D721Med (cell line): Measurements from ENCODE around the gene CDKN1C.

Source experiments
- DNase-seq: peaks from one replicate; pipeline ENCODE4 v3.0.0; 2011; ENCODE audit warnings: low spot score; ENCODE audit not compliant: insufficient read length
- FAIRE-seq: peaks from 2 replicates; lab custom pipeline; 2011; peaks lifted over from hg19 to GRCh38; lab: Jason Lieb, UNC
- TF ChIP-seq, protein P1 (sequence below): IDR thresholded peaks from 2 replicates; pipeline ENCODE4 v1.5.1; 2012; ENCODE audit warnings: mild to moderate bottlenecking, control low read depth; ENCODE audit not compliant: insufficient read depth; ENCODE audit errors: missing control alignments

The CDKN1C gene

DNA sequence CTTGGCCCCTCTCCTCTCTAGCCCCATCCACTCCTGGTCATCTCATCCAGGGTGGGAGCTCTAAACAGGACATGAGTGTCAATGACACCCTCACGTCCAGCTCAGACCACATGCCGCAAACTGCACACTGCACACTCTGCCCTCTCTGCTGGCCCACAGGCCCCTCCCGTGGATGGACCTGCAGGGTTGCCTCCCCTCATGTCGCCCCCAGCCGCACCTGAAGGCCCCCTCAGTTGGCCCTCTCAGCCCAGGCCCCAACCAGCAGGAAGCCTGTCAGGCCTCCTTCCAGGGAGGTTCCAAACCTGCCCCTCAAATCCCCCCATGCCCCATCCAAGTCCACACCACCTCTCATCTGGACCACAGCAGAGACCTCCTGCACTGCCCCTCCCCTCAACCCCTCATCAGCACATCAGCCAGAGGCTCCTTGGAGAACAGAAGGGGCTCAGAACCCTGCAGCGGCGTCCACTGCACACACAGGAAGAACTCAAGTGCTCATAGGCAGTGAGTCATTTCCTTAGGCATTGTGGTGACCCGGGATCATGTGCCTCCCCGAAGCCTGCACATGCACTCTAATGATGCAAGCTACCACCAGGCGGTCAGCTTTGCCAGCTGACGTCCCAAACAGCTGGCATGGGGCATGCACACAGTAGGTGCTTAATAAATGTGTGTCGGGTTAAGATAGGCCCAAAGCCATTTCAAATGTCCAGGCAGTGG, 12.9 kb upstream of the CDKN1C start:
- TF ChIP-seq, protein P1, sequence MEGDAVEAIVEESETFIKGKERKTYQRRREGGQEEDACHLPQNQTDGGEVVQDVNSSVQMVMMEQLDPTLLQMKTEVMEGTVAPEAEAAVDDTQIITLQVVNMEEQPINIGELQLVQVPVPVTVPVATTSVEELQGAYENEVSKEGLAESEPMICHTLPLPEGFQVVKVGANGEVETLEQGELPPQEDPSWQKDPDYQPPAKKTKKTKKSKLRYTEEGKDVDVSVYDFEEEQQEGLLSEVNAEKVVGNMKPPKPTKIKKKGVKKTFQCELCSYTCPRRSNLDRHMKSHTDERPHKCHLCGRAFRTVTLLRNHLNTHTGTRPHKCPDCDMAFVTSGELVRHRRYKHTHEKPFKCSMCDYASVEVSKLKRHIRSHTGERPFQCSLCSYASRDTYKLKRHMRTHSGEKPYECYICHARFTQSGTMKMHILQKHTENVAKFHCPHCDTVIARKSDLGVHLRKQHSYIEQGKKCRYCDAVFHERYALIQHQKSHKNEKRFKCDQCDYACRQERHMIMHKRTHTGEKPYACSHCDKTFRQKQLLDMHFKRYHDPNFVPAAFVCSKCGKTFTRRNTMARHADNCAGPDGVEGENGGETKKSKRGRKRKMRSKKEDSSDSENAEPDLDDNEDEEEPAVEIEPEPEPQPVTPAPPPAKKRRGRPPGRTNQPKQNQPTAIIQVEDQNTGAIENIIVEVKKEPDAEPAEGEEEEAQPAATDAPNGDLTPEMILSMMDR = no peak
- DNase-seq = no peak
- no peak for FAIRE-seq

DNA sequence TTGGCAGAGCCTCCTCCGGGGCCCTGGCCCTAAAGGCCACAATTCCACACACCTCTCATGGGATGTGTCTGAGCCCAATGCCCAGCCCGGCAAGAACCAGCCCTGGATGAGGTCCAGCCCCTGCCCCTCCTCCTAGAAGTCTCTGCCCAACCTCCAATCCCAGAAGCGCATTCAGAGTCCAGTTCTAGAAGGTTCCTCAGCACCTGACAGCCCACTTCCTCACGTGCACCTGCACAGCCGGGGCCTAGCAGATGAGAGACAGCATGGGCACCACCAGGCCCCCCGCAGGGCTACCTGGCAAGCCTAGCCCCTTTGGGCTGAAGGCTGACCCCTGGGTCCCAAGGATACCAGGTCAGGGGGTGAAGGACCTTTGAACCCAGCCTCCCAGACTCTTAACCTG, 11.5 kb upstream of the CDKN1C start:
- no peak for FAIRE-seq
- no peak for DNase-seq
- TF ChIP-seq, protein P1 = no peak

DNA sequence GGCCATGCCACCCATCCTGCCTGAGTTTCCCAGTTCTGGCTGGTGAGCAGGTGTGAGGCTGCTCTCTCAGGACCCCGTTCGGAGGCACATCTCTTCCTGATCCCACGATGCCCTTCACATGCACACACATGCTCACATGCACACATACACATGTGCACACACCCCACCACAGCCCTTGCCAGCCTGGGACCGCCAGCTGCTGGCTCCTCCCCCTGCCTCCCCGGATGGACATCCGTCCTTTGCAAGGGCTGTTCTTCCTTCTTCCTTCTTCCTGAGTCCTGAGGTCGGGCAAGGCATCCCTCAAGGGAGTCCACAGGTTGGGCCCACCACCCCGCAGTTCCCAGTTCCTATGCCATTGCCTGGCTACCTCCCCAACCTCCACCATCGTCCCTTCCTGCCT, 10.5 kb upstream of the CDKN1C start:
- TF ChIP-seq, protein P1 = no peak
- no peak for FAIRE-seq
- DNase-seq = no peak

DNA sequence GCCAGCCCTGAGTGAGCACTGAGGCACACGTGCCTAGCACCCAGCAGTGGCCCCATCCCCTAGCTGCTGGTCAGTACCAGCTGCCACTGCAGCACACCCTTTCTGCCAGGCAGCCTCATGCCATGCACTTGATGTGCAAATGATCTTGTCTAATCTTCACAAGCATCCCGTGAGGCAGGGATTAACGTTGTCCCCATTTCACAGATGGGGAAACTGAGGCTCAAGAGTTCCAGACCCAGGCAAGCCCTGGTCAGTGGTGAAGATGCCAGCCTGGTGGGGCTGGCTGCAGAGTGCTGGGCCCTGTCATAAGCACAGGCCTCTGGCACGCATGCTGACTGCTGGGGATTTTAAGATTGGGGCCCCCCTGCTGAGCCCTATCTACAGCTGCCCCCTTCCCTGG, 8.4 kb upstream of the CDKN1C start:
- FAIRE-seq = no peak
- TF ChIP-seq, protein P1 = no peak

DNA sequence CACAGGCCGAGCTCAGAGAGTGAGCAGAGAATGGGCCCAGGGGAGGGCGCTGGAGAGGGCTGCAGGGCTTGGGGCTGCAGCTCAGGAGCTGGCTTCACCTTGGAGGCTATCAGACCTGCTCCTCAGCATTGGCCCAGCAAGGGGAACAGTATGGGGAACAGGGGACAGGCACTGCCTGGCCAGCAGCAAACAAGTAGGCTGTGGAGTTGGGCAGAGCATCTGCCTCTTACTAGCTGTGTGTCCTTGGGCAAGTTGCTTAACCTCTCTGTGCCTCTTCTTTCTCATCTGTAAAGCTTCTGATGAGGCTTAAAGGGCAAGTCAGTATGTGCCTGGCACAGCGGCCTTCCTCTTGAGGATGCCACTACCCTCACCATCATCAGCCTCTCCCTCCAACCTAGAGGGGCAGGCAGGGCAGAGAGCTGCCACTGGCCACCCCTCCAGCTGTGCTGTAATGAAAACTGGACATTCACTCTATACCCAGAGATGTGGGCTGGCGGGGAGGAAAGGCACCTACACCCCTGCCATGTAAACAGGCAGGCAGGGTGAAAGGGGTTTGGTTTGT, 7.5 kb upstream of the CDKN1C start:
- DNase-seq = no peak
- FAIRE-seq = no peak
- TF ChIP-seq, protein P1 = no peak

More for the DNA sequence above, 8.4 kb upstream of the CDKN1C start:
- no peak for DNase-seq

DNA sequence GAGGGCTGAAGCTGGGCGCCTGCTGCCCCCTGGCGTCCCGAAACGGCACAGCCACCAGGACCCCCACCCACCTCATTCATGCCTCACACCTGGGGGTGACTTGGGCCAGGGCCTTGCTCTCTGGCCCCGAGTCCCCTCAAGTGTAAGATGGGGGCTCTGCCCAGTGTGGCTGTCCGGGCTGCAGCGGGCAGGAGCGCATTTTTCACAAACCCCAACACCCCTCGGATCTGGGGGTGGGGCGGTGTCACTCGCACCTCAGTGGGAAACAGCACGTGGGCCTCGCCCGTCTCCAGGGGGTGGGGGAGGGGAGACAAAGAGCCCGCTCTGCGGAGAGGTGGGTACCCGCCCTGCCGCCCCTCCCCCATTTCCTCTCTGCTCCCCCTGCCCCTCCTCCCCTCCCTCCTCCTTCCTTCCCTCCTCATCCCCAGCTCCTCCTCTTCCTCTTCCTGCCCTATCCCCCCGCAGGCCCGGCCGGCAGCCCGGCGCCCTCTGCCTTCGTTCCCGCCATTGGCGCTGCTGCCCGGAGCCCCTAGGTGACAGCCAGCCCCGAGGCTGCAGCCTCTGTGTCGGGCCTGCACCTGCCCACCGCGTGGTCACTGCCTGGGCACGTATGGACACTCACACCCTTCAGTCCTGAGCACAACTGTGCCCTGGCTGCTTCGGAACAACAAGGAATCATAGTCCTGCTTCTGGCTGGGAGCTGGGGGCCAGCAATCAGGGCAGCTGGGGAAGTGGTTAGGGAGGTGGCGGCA, 6.8 kb upstream of the CDKN1C start:
- TF ChIP-seq, protein P1 = peak; percentile 71
- FAIRE-seq (no peak), DNase-seq (no peak)
